Sigmoid colon (tissue), 7 donors: ENCODE data around the gene SEMA3B. TPM values are rescaled to one million over a fixed set of nuclear protein-coding genes. Genes with fewer than 3 reads are reported as not detected.

ENCODE experiments used
- DNase-seq: peaks from one replicate; pipeline ENCODE4 v3.0.0-alpha.2; 2019
- H3K27ac ChIP-seq, 4 donors: fragments of 200-600 bp; sonication (generic); one replicate each; pipeline ENCODE4 v1.5.1; 2016 to 2019; ENCODE audit warnings: mild to moderate bottlenecking in 1 of 4
- H3K27me3 ChIP-seq, 3 donors: fragments of 200-600 bp; sonication (generic); one replicate each; pipeline ENCODE4 v1.5.1; 2019; ENCODE audit warnings: mild to moderate bottlenecking in 1 of 3
- H3K36me3 ChIP-seq, 4 donors: fragments of 200-600 bp; sonication (generic); one replicate each; pipeline ENCODE4 v1.5.1; 2016 to 2019
- H3K4me1 ChIP-seq, 4 donors: fragments of 200-600 bp; sonication (generic); one replicate each; pipeline ENCODE4 v1.5.1; 2017 to 2019
- H3K4me3 ChIP-seq, 4 donors: fragments of 200-600 bp; sonication (generic); one replicate each; pipeline ENCODE4 v1.5.1; 2017 to 2019; ENCODE audit warnings: mild to moderate bottlenecking in 2 of 4, moderate library complexity in 1 of 4
- H3K9me3 ChIP-seq, 4 donors: fragments of 200-600 bp in 3 of 4; sonication (generic) in 3 of 4; one replicate each; pipeline versions ENCODE4 v1.5.1 to v1.6.1; 2013 to 2019
- EP300 ChIP-seq, 4 donors: sonication (generic); formaldehyde crosslinking; IDR thresholded peaks; one replicate each; pipeline ENCODE4 v1.6.1; 2017; ENCODE audit warnings: antibody characterized with exemption in 4 of 4
- POLR2A ChIP-seq, 2 donors: fragments of 450-650 bp; IDR thresholded peaks; one replicate each; pipeline ENCODE4 v1.6.1; 2016; ENCODE audit warnings: antibody characterized with exemption in 2 of 2, mild to moderate bottlenecking in 2 of 2, moderate library complexity in 2 of 2
- POLR2AphosphoS5 ChIP-seq, 4 donors: sonication (generic); formaldehyde crosslinking; IDR thresholded peaks; one replicate each; pipeline ENCODE4 v1.6.1; 2017; ENCODE audit warnings: antibody characterized with exemption in 4 of 4
- WGBS, 2 donors: extraction: QIAGEN DNeasy Blood & Tissue Kit; methylation state at CpG; one replicate each; pipeline ENCODE4 v1.1.7; 2013; 5-methylcytosine and 5-hydroxymethylcytosine counted together
- intact Hi-C: fragments of 100-400 bp; cut with DNase I; formaldehyde crosslinking; loops from one replicate; pipeline ENCODE4 v1.15.1; 2023
- polyA plus RNA-seq, 3 donors: library from polyadenylated mRNA; stranded (reverse); fragments of 200-250 nt; gene quantifications; one replicate each; pipeline ENCODE4 v1.2.3, GENCODE V29; 2013
- small RNA-seq, 3 donors: library from RNA; depleted of rRNA; stranded (forward); fragments of <200 nt; gene quantifications; one replicate each; pipeline ENCODE3, GENCODE V24; 2016
- total RNA-seq, 4 donors: library from RNA; depleted of rRNA; stranded (reverse); fragments of >200 nt; gene quantifications; one replicate each; pipeline ENCODE4 v1.1.0, GENCODE V29; 2016
- TF ChIP-seq, protein P1 (sequence below), 4 experiments: fragments of 450-650 bp in 3 of 4; fragments of 200-600 bp in 1 of 4; IDR thresholded peaks; one replicate each; pipeline ENCODE4 v1.5.1; 2016 to 2019; ENCODE audit warnings: antibody characterized with exemption in 4 of 4, mild to moderate bottlenecking in 3 of 4, moderate library complexity in 2 of 4
- donor health status: healthy with polysubstance abuse.
- donor health status: Bipolar disorder and iron deficiency.
- donor health status: healthy.

SEMA3B gene
- total and polyA plus RNA-seq, 7 donors = 7.9 to 54.6 (median 24.6) TPM

GRCh38 chr3:50326182-50326541 lies 57.2 kb downstream of the SEMA3B start:
- Histone ChIP-seq H3K27me3 (no peaks in the 10 kb centered on the region), H3K4me1 (peaks cover 0 to 50% (median 39%) of the 10 kb centered on the region in 4 donors), H3K9me3 (no peaks in the 10 kb centered on the region), H3K4me3 (no peak overlapping the region), H3K36me3 (peaks cover 15 to 38% (median 19%) of the 10 kb centered on the region in 4 donors), H3K27ac (no peak overlapping the region)
- TF ChIP-seq POLR2AphosphoS5 (IDR thresholded peaks at IDR 0.05) (no peak), POLR2A (IDR thresholded peaks at IDR 0.05) (no peak), EP300 (IDR thresholded peaks at IDR 0.05) (no peak)
- TF ChIP-seq, protein P1, sequence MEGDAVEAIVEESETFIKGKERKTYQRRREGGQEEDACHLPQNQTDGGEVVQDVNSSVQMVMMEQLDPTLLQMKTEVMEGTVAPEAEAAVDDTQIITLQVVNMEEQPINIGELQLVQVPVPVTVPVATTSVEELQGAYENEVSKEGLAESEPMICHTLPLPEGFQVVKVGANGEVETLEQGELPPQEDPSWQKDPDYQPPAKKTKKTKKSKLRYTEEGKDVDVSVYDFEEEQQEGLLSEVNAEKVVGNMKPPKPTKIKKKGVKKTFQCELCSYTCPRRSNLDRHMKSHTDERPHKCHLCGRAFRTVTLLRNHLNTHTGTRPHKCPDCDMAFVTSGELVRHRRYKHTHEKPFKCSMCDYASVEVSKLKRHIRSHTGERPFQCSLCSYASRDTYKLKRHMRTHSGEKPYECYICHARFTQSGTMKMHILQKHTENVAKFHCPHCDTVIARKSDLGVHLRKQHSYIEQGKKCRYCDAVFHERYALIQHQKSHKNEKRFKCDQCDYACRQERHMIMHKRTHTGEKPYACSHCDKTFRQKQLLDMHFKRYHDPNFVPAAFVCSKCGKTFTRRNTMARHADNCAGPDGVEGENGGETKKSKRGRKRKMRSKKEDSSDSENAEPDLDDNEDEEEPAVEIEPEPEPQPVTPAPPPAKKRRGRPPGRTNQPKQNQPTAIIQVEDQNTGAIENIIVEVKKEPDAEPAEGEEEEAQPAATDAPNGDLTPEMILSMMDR (IDR thresholded peaks at IDR 0.05) = no peak
- intact Hi-C loops = loop anchor here (5.0 to 10.0 kb wide), 2 partner anchors 64 to 1059 kb away; partner anchors contain the start of gene MANF
- no peak for DNase-seq
- WGBS, 2 donors = 92 to 94% methylated on average over 8 of the region's 8 CpGs

DNA sequence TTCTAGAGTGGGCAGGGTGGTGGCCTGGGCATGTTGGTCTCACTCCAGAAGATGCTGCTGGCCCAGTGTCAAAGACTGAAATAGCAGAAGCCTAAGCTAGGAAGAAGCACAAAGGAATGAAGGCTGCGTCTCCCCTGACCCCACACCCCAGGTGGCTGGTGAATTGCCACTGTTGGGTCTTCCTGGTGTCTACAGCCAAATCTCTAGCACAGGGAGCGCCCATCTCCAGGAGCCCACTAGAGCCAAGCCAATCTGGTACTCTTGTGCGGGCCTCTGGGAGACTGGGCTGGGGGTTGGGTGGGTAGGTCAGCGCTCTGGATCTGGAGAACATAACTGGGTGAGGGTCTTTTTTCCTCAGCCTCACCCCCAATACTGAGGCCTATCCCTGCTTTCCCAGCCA lies 58.2 kb downstream of the SEMA3B start:
- intact Hi-C loops = loop anchor here (5.0 to 10.0 kb wide), 2 partner anchors 65 to 1058 kb away; partner anchors contain the start of gene MANF
- Histone ChIP-seq H3K9me3 (no peaks in the 10 kb centered on the region), H3K27ac (peak overlapping the region in 3 of 4 donors; percentile 82 to 97 (median 88)), H3K4me1 (peaks cover 0 to 45% (median 34%) of the 10 kb centered on the region in 4 donors), H3K4me3 (peak overlapping the region; percentile 75 to 100 (median 92)), H3K36me3 (peaks cover 18 to 47% (median 26%) of the 10 kb centered on the region in 4 donors), H3K27me3 (no peaks in the 10 kb centered on the region)
- 65 to 75% methylated on average over 4 of the region's 4 CpGs for WGBS, 2 donors
- DNase-seq = no peak
- TF ChIP-seq POLR2AphosphoS5 (IDR thresholded peaks at IDR 0.05) (no peak), EP300 (IDR thresholded peaks at IDR 0.05) (no peak), POLR2A (IDR thresholded peaks at IDR 0.05) (no peak)
- TF ChIP-seq, protein P1 (IDR thresholded peaks at IDR 0.05) = no peak

Small RNAs within 50 kb of the gene (small RNA-seq; reads per million reads assigned to genes)
- 0 reads per million in 3 donors for gene MIR5787

Other genes with a start within 250 kb of the SEMA3B start
- gene RBM5, start 180.2 kb upstream of the SEMA3B start, total RNA-seq = 100 to 1,000 TPM; 149 to 294 (median 176) TPM
- 10 to 100 TPM; 19.4 to 96.4 (median 33.6) TPM for gene RBM5, start 180.2 kb upstream of the SEMA3B start, polyA plus RNA-seq
- gene SEMA3F, start 113.8 kb upstream of the SEMA3B start, total RNA-seq = 10 to 100 TPM in 1 of 4 donors, 1 to 10 TPM in 3; 5.1 to 11.4 (median 8.0) TPM
- 10 to 100 TPM in 1 of 3 donors, 1 to 10 TPM in 1, under 1 TPM in 1; 0.60 to 12.3 (median 1.2) TPM for gene SEMA3F, start 113.8 kb upstream of the SEMA3B start, polyA plus RNA-seq
- not detected for gene GNAT1, start 77.5 kb upstream of the SEMA3B start, total RNA-seq
- gene GNAT1, start 77.5 kb upstream of the SEMA3B start, polyA plus RNA-seq = under 1 TPM in 1 of 3 donors, not detected in 2; 0.06 TPM
- gene SLC38A3, start 63.9 kb upstream of the SEMA3B start, total RNA-seq = under 1 TPM in 1 of 4 donors, not detected in 3; 0.28 TPM
- gene SLC38A3, start 63.9 kb upstream of the SEMA3B start, polyA plus RNA-seq = under 1 TPM in 1 of 3 donors, not detected in 2; 0.07 TPM
- gene GNAI2, start 32.9 kb upstream of the SEMA3B start, total RNA-seq = 100 to 1,000 TPM; 149 to 171 (median 163) TPM
- gene GNAI2, start 32.9 kb upstream of the SEMA3B start, polyA plus RNA-seq = 100 to 1,000 TPM in 1 of 3 donors, 10 to 100 TPM in 2; 43.9 to 125 (median 64.3) TPM
- gene LSMEM2, start 9.9 kb downstream of the SEMA3B start, total RNA-seq = not detected
- gene LSMEM2, start 9.9 kb downstream of the SEMA3B start, polyA plus RNA-seq = under 1 TPM in 2 of 3 donors, not detected in 1; 0.13 to 0.46 TPM
- gene IFRD2, start 23.3 kb downstream of the SEMA3B start, total RNA-seq = 10 to 100 TPM; 46.7 to 59.1 (median 52.7) TPM
- gene IFRD2, start 23.3 kb downstream of the SEMA3B start, polyA plus RNA-seq = 10 to 100 TPM; 24.5 to 73.1 (median 31.2) TPM
- 1 to 10 TPM; 2.1 to 8.3 (median 3.4) TPM for gene HYAL3, start 30.3 kb downstream of the SEMA3B start, total RNA-seq
- gene HYAL3, start 30.3 kb downstream of the SEMA3B start, polyA plus RNA-seq = 1 to 10 TPM in 2 of 3 donors, under 1 TPM in 1; 0.60 to 4.4 (median 2.8) TPM
- gene NAA80, start 30.3 kb downstream of the SEMA3B start, total RNA-seq = 1 to 10 TPM; 3.6 to 9.4 (median 7.6) TPM
- 1 to 10 TPM; 3.5 to 9.5 (median 4.2) TPM for gene NAA80, start 30.3 kb downstream of the SEMA3B start, polyA plus RNA-seq
- gene HYAL1, start 34.4 kb downstream of the SEMA3B start, total RNA-seq = 1 to 10 TPM; 3.5 to 7.2 (median 4.2) TPM
- gene HYAL1, start 34.4 kb downstream of the SEMA3B start, polyA plus RNA-seq = 10 to 100 TPM in 1 of 3 donors, 1 to 10 TPM in 2; 2.4 to 15.1 (median 9.5) TPM
- 10 to 100 TPM; 41.6 to 62.6 (median 49.4) TPM for gene HYAL2, start 53.6 kb downstream of the SEMA3B start, total RNA-seq
- 10 to 100 TPM in 2 of 3 donors, 1 to 10 TPM in 1; 8.6 to 45.8 (median 13.8) TPM for gene HYAL2, start 53.6 kb downstream of the SEMA3B start, polyA plus RNA-seq
- 10 to 100 TPM; 23.2 to 54.7 (median 38.0) TPM for gene TUSC2, start 59.1 kb downstream of the SEMA3B start, total RNA-seq
- gene TUSC2, start 59.1 kb downstream of the SEMA3B start, polyA plus RNA-seq = 10 to 100 TPM; 28.7 to 37.1 (median 33.0) TPM
- gene RASSF1, start 71.7 kb downstream of the SEMA3B start, total RNA-seq = 10 to 100 TPM; 27.4 to 29.8 (median 28.5) TPM
- gene RASSF1, start 71.7 kb downstream of the SEMA3B start, polyA plus RNA-seq = 10 to 100 TPM; 16.4 to 41.7 (median 21.0) TPM
- 1 to 10 TPM in 1 of 4 donors, not detected in 3; 1.2 TPM for gene ZMYND10, start 76.6 kb downstream of the SEMA3B start, total RNA-seq
- gene ZMYND10, start 76.6 kb downstream of the SEMA3B start, polyA plus RNA-seq = under 1 TPM in 1 of 3 donors, not detected in 2; 0.77 TPM
- gene NPRL2, start 81.6 kb downstream of the SEMA3B start, total RNA-seq = 10 to 100 TPM; 19.1 to 28.5 (median 19.2) TPM
- 10 to 100 TPM; 16.8 to 22.2 (median 18.7) TPM for gene NPRL2, start 81.6 kb downstream of the SEMA3B start, polyA plus RNA-seq
- 10 to 100 TPM in 1 of 4 donors, 1 to 10 TPM in 3; 6.8 to 12.7 (median 8.2) TPM for gene CYB561D2, start 81.7 kb downstream of the SEMA3B start, total RNA-seq
- 10 to 100 TPM; 10.8 to 46.0 (median 14.8) TPM for gene CYB561D2, start 81.7 kb downstream of the SEMA3B start, polyA plus RNA-seq
- 10 to 100 TPM; 40.5 to 45.7 (median 44.3) TPM for gene TMEM115, start 90.4 kb downstream of the SEMA3B start, total RNA-seq
- 10 to 100 TPM in 2 of 3 donors, 1 to 10 TPM in 1; 9.5 to 37.4 (median 11.4) TPM for gene TMEM115, start 90.4 kb downstream of the SEMA3B start, polyA plus RNA-seq
- gene CACNA2D2, start 234.5 kb downstream of the SEMA3B start, total RNA-seq = 1 to 10 TPM in 3 of 4 donors, under 1 TPM in 1; 0.49 to 1.7 (median 1.3) TPM
- gene CACNA2D2, start 234.5 kb downstream of the SEMA3B start, polyA plus RNA-seq = 1 to 10 TPM in 1 of 3 donors, under 1 TPM in 1, not detected in 1; 0.60 to 1.2 TPM